Endothelial cell of umbilical vein (primary cell): ENCODE results near the gene MT1B. TPM values are rescaled to one million over a fixed set of nuclear protein-coding genes. Genes with fewer than 3 reads are reported as not detected.

Source experiments
- BruUV-seq: library from RNA; stranded (reverse); fragments of 400-500 nt; replicated peaks from 2 replicates; lab custom pipeline; 2021; lab: Mats Ljungman, UMichigan
- CTCF ChIA-PET: fragments of 300-600, 350-600 bp; sonication (Branson Sonifier 250); formaldehyde crosslinking; loops from one replicate; lab custom pipeline; 2021; ENCODE audit warnings: antibody characterized with exemption, inconsistent platforms; lab: Charles Lee
- POLR2A ChIA-PET: fragments of 300-600, 350-600 bp; sonication (Branson Sonifier 250); formaldehyde crosslinking; loops from one replicate; lab custom pipeline; 2021; ENCODE audit warnings: antibody characterized with exemption, inconsistent platforms; lab: Charles Lee
- DNase-seq: peaks from one replicate; pipeline ENCODE4 v3.0.0-alpha.2; 2011; ENCODE audit warnings: low read depth, low spot score
- FAIRE-seq: peaks from 2 replicates; lab custom pipeline; 2011; peaks lifted over from hg19 to GRCh38; lab: Jason Lieb, UNC
- H2AFZ ChIP-seq: 2 replicates; pipeline ENCODE4 v1.6.0; 2012; ENCODE audit warnings: low read depth, low read length, control low read depth, inconsistent platforms
- H3K27ac ChIP-seq: 2 replicates; pipeline ENCODE4 v1.5.1; 2011; ENCODE audit warnings: low read depth, mild to moderate bottlenecking, control low read depth, low read length, moderate library complexity; ENCODE audit not compliant: insufficient read depth
- H3K27me3 ChIP-seq, 2 experiments: 2 replicates each; pipeline versions ENCODE4 v1.6.0 to v1.6.1; 2011; ENCODE audit warnings: low read length in 2 of 2, mixed read lengths in 1 of 2; ENCODE audit not compliant: control insufficient read depth in 2 of 2, insufficient read depth in 2 of 2
- H3K36me3 ChIP-seq, 2 experiments: 2 replicates in 1 of 2; 3 replicates in 1 of 2; pipeline ENCODE4 v1.5.1; 2011; ENCODE audit warnings: low read length in 2 of 2, mild to moderate bottlenecking in 1 of 2, moderate library complexity in 1 of 2; ENCODE audit not compliant: control insufficient read depth in 2 of 2, insufficient read depth in 2 of 2; ENCODE audit errors: extremely low read depth in 1 of 2
- H3K4me1 ChIP-seq: 3 replicates; pipeline ENCODE4 v1.5.1; 2011; ENCODE audit warnings: mild to moderate bottlenecking, low read length; ENCODE audit not compliant: control insufficient read depth, insufficient read depth; ENCODE audit errors: extremely low read depth
- H3K4me2 ChIP-seq: 2 replicates; pipeline ENCODE4 v1.6.1; 2011; ENCODE audit warnings: low read length, control low read depth, mixed read lengths; ENCODE audit not compliant: insufficient read depth
- H3K4me3 ChIP-seq, 3 experiments: fragments of 200-600 bp in 1 of 3; sonication (generic), shearing (Covaris generic) in 1 of 3; replicated peaks in 1 of 3; 2 replicates each; pipeline ENCODE4 v1.5.1; 2011 to 2016; ENCODE audit warnings: control low read depth in 3 of 3, low read length in 3 of 3, mild to moderate bottlenecking in 2 of 3, inconsistent platforms in 1 of 3, low read depth in 1 of 3, moderate library complexity in 1 of 3; ENCODE audit not compliant: insufficient read depth in 1 of 3
- H3K79me2 ChIP-seq: 2 replicates; pipeline ENCODE4 v1.6.0; 2012; ENCODE audit warnings: low read length, inconsistent platforms; ENCODE audit not compliant: control insufficient read depth, insufficient read depth
- H3K9ac ChIP-seq: replicated peaks from 2 replicates; pipeline ENCODE3; 2011; ENCODE audit warnings: low read length, control low read depth; ENCODE audit not compliant: insufficient read depth; ENCODE audit errors: extremely low read depth
- H3K9me1 ChIP-seq: replicated peaks from 3 replicates; pipeline ENCODE4 v1.6.0; 2011; ENCODE audit warnings: mild to moderate bottlenecking, low read length; ENCODE audit not compliant: control insufficient read depth, insufficient read depth; ENCODE audit errors: extremely low read depth
- H3K9me3 ChIP-seq: replicated peaks from 2 replicates; pipeline ENCODE4 v1.5.1; 2012; ENCODE audit warnings: low read length, inconsistent platforms; ENCODE audit not compliant: control insufficient read depth, insufficient read depth
- H4K20me1 ChIP-seq: replicated peaks from 2 replicates; pipeline ENCODE3; 2011; ENCODE audit warnings: mild to moderate bottlenecking, low read length; ENCODE audit not compliant: control insufficient read depth, insufficient read depth; ENCODE audit errors: extremely low read depth
- CTCF ChIP-seq, 2 donors: IDR thresholded peaks; 1 replicate in 1 of 2; 2 replicates in 1 of 2; pipeline ENCODE4 v1.5.1; 2011; ENCODE audit warnings: low read length in 2 of 2, mild to moderate bottlenecking in 2 of 2, moderate library complexity in 2 of 2, control low read depth in 1 of 2, inconsistent platforms in 1 of 2, low read depth in 1 of 2; ENCODE audit not compliant: insufficient read depth in 1 of 2; ENCODE audit errors: extremely low read depth in 1 of 2
- FOS ChIP-seq: IDR thresholded peaks from 2 replicates; pipeline ENCODE4 v1.6.1; 2011; ENCODE audit warnings: mild to moderate bottlenecking, low read length, moderate library complexity, borderline replicate concordance; ENCODE audit not compliant: insufficient read depth
- GATA2 ChIP-seq: IDR thresholded peaks from 2 replicates; pipeline ENCODE4 v1.7.0; 2011; ENCODE audit warnings: low read depth, mild to moderate bottlenecking, moderate library complexity, mixed read lengths, low read length; ENCODE audit not compliant: insufficient read length, insufficient read depth
- JUN ChIP-seq: IDR thresholded peaks from 2 replicates; pipeline ENCODE4 v1.6.1; 2011; ENCODE audit warnings: borderline replicate concordance, low read depth; ENCODE audit not compliant: insufficient read length, insufficient read depth
- MAX ChIP-seq: IDR thresholded peaks from 2 replicates; pipeline ENCODE4 v1.6.1; 2011; ENCODE audit not compliant: insufficient read depth, insufficient read length
- POLR2A ChIP-seq: IDR thresholded peaks from 2 replicates; pipeline ENCODE4 v1.6.1; 2012; ENCODE audit warnings: low read depth, mild to moderate bottlenecking, control low read depth, low read length
- POLR2AphosphoS5 ChIP-seq: IDR thresholded peaks from 2 replicates; pipeline ENCODE4 v1.6.1; 2012; ENCODE audit warnings: low read depth, mild to moderate bottlenecking, control low read depth, low read length, moderate library complexity; ENCODE audit not compliant: insufficient read depth
- dilution Hi-C: fragments of 300-500 bp; cut with MboI; formaldehyde crosslinking; loops from one replicate; pipeline ENCODE4 v1.15.0; 2019; ENCODE audit warnings: low sequenced_read_pairs; ENCODE audit not compliant: extremely low pct_ligation_motif_present
- intact Hi-C: fragments of 100-400 bp; cut with micrococcal nuclease; formaldehyde crosslinking; loops from one replicate; pipeline ENCODE4 v1.10.0; 2022
- polyA plus RNA-seq, 4 experiments: library from polyadenylated mRNA; depleted of rRNA in 3 of 4; stranded (reverse) in 3 of 4; unstranded in 1 of 4; fragments of >200 nt; gene quantifications; 2 replicates each; pipeline versions ENCODE4 v1.2.1 to v1.2.3, GENCODE V29; 2011 to 2012; ENCODE audit warnings: missing spikeins in 1 of 4
- total RNA-seq: library from RNA; stranded (reverse); gene quantifications from 2 replicates; pipeline ENCODE4 v1.2.3, GENCODE V29; 2021

MT1B gene
- total and polyA plus RNA-seq, 2 donors (not counting 3 experiments of a cell fraction or from before 2014, with no cell fraction given), result not detected

DNA sequence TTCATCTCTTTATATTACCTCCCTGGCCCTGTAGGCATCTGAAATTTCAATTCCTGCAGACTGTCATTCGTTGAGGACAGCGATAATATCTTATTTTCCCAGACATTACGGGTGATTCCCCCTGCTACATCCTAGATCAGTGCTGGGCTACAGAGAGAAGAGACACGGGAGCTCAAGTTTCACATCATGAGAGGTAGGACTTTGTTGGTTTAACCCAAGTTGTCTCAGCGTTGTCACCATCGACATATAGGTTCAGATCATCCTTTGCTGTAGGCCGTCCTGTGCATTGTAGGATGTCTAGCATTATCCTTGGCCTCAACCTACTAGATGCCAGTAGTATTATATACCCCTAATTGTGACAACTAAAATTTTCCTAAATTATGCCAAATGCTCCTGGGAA, 49.8 kb downstream of the MT1B start:
- Histone ChIP-seq H3K9ac (no peak overlapping the region), H4K20me1 (no peaks in the 10 kb centered on the region), H3K4me3 (no peak overlapping the region), H3K4me2 (no peak overlapping the region), H3K9me3 (no peaks in the 10 kb centered on the region), H3K36me3 (no peaks in the 10 kb centered on the region), H3K27ac (no peak overlapping the region), H3K4me1 (no peaks in the 10 kb centered on the region), H3K9me1 (no peaks in the 10 kb centered on the region), H2AFZ (peak overlapping the region; percentile 25), H3K27me3 (no peaks in the 10 kb centered on the region), H3K79me2 (no peaks in the 10 kb centered on the region)
- intact Hi-C loops (loop anchor here (10.0 kb wide), 2 partner anchors 227 to 387 kb away; no protein-coding TSS in a partner anchor), dilution Hi-C loops (no loop called here)
- FAIRE-seq (peak; percentile 8), DNase-seq (no peak)
- CTCF ChIA-PET, result interaction anchor here (0.8 to 4.3 kb wide), 57 partner anchors 9 to 391 kb away, joined by 3 to 142 read pairs (median 5); partner anchors contain the start of genes MT1A, MT1E, MT1X and MT2A
- TF ChIP-seq POLR2AphosphoS5 (no peak), JUN (no peak), GATA2 (no peak), POLR2A (no peak), CTCF (IDR thresholded peaks at IDR 0.05; ENCODE audit: extremely low read depth in 1 of 2, insufficient read depth in 1 of 2, low read depth in 1 of 2, low read length in 2 of 2) (no peak), FOS (no peak), MAX (no peak)
- POLR2A ChIA-PET, result interaction anchor here (1.0 to 1.4 kb wide), 2 partner anchors 84 to 95 kb away, joined by 3 to 9 read pairs; no protein-coding TSS in a partner anchor
- BruUV-seq, result no TSS peak

Other genes with a start within 250 kb of the MT1B start
- gene AMFR, start 226.3 kb upstream of the MT1B start, total RNA-seq, result 66.5 and 77.4 TPM in 2 replicates
- 71.7 and 75.4 TPM in 2 replicates for gene AMFR, start 226.3 kb upstream of the MT1B start, polyA plus RNA-seq
- gene NUDT21, start 200.6 kb upstream of the MT1B start, total RNA-seq, result 155 and 158 TPM in 2 replicates
- 48.2 and 56.4 TPM in 2 replicates for gene NUDT21, start 200.6 kb upstream of the MT1B start, polyA plus RNA-seq
- gene OGFOD1, start 200.3 kb upstream of the MT1B start, total RNA-seq, result 52.3 and 54.8 TPM in 2 replicates
- 16.5 and 26.6 TPM in 2 replicates for gene OGFOD1, start 200.3 kb upstream of the MT1B start, polyA plus RNA-seq
- 33.3 and 44.8 TPM in 2 replicates for gene BBS2, start 131.9 kb upstream of the MT1B start, total RNA-seq
- 36.7 and 37.6 TPM in 2 replicates for gene BBS2, start 131.9 kb upstream of the MT1B start, polyA plus RNA-seq
- gene MT4, start 86.8 kb upstream of the MT1B start, total RNA-seq, result not detected in 2 replicates
- gene MT4, start 86.8 kb upstream of the MT1B start, polyA plus RNA-seq, result not detected in 2 replicates
- gene MT3, start 62.4 kb upstream of the MT1B start, total RNA-seq, result not detected in 2 replicates
- 0.37 TPM in 1 of 2 replicates, not detected in the other for gene MT3, start 62.4 kb upstream of the MT1B start, polyA plus RNA-seq
- 1,337 and 1,517 TPM in 2 replicates for gene MT2A, start 43.3 kb upstream of the MT1B start, total RNA-seq
- gene MT2A, start 43.3 kb upstream of the MT1B start, polyA plus RNA-seq, result 260 and 276 TPM in 2 replicates
- 201 and 346 TPM in 2 replicates for gene MT1E, start 26.1 kb upstream of the MT1B start, total RNA-seq
- gene MT1E, start 26.1 kb upstream of the MT1B start, polyA plus RNA-seq, result 186 and 208 TPM in 2 replicates
- gene MT1M, start 19.2 kb upstream of the MT1B start, total RNA-seq, result 1.8 and 4.6 TPM in 2 replicates
- gene MT1M, start 19.2 kb upstream of the MT1B start, polyA plus RNA-seq, result 4.1 and 4.3 TPM in 2 replicates
- 5.4 and 8.4 TPM in 2 replicates for gene MT1A, start 13.2 kb upstream of the MT1B start, total RNA-seq
- 2.3 and 6.5 TPM in 2 replicates for gene MT1A, start 13.2 kb upstream of the MT1B start, polyA plus RNA-seq
- 1.4 and 2.6 TPM in 2 replicates for gene MT1F, start 6.1 kb downstream of the MT1B start, total RNA-seq
- 2.2 and 2.3 TPM in 2 replicates for gene MT1F, start 6.1 kb downstream of the MT1B start, polyA plus RNA-seq
- not detected in 2 replicates for gene MT1G, start 16.2 kb downstream of the MT1B start, total RNA-seq
- 0.53 TPM in 1 of 2 replicates, not detected in the other for gene MT1G, start 16.2 kb downstream of the MT1B start, polyA plus RNA-seq
- gene MT1H, start 17.9 kb downstream of the MT1B start, total RNA-seq, result not detected in 2 replicates
- not detected in 2 replicates for gene MT1H, start 17.9 kb downstream of the MT1B start, polyA plus RNA-seq
- gene MT1X, start 30.6 kb downstream of the MT1B start, total RNA-seq, result 15.6 and 19.2 TPM in 2 replicates
- gene MT1X, start 30.6 kb downstream of the MT1B start, polyA plus RNA-seq, result 46.7 and 73.6 TPM in 2 replicates
- 111 and 124 TPM in 2 replicates for gene NUP93, start 78.2 kb downstream of the MT1B start, total RNA-seq
- gene NUP93, start 78.2 kb downstream of the MT1B start, polyA plus RNA-seq, result 62.3 and 66.6 TPM in 2 replicates
- not detected in 2 replicates for gene SLC12A3, start 213.3 kb downstream of the MT1B start, total RNA-seq
- not detected in 2 replicates for gene SLC12A3, start 213.3 kb downstream of the MT1B start, polyA plus RNA-seq